Measurements from ENCODE around the gene ASTE1. TPM values are rescaled to one million over a fixed set of nuclear protein-coding genes. Genes with fewer than 3 reads are reported as not detected.

Gene ASTE1
- total RNA-seq, 4 donors from 2014 or later = 1.6 to 5.5 (median 3.9) TPM

DNA sequence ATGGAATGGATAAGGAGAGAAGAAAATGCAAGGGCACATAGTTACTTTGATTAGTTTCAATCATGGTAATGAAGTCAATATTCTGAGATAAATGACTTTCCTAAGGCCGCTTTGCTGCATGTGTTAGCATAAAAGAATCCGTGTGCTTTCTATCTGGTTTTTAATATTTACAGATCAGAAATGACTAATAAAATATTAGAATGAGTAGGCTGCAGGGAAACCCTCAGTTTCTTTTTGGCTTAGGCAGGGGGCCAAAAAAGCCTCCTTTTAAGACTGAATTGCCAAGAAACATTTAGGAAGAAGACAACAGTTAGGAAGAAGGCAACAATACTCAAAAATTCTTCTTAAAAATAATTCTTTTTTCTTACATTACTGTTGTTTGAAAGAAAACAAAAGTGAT is 11.7 kb upstream of the ASTE1 start:
- TF ChIP-seq, protein P1, sequence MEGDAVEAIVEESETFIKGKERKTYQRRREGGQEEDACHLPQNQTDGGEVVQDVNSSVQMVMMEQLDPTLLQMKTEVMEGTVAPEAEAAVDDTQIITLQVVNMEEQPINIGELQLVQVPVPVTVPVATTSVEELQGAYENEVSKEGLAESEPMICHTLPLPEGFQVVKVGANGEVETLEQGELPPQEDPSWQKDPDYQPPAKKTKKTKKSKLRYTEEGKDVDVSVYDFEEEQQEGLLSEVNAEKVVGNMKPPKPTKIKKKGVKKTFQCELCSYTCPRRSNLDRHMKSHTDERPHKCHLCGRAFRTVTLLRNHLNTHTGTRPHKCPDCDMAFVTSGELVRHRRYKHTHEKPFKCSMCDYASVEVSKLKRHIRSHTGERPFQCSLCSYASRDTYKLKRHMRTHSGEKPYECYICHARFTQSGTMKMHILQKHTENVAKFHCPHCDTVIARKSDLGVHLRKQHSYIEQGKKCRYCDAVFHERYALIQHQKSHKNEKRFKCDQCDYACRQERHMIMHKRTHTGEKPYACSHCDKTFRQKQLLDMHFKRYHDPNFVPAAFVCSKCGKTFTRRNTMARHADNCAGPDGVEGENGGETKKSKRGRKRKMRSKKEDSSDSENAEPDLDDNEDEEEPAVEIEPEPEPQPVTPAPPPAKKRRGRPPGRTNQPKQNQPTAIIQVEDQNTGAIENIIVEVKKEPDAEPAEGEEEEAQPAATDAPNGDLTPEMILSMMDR (IDR thresholded peaks at IDR 0.05) = no peak
- TF ChIP-seq POLR2A (IDR thresholded peaks at IDR 0.05) = no peak
- Histone ChIP-seq H3K36me3 (no peaks in the 10 kb centered on the region), H3K27me3 (no peaks in the 10 kb centered on the region), H3K27ac (no peak overlapping the region), H3K4me1 (no peaks in the 10 kb centered on the region), H3K4me3 (no peak overlapping the region), H3K9me3 (no peaks in the 10 kb centered on the region)
- intact Hi-C loops (cut with DNase I) = no loop called here
- no peak for DNase-seq
- WGBS, 2 donors = 57 to 75% methylated on average over 2 of the region's 2 CpGs

GRCh38 chr3:131036986-131037385 is 10.4 kb upstream of the ASTE1 start:
- no peaks in the 10 kb centered on the region for H3K27me3 ChIP-seq
- no peak for TF ChIP-seq POLR2A (IDR thresholded peaks at IDR 0.05)
- TF ChIP-seq, protein P1 (IDR thresholded peaks at IDR 0.05) = no peak
- no peak overlapping the region for H3K4me3 ChIP-seq
- WGBS, 2 donors = 87 to 94% methylated on average over 5 of the region's 5 CpGs
- no peaks in the 10 kb centered on the region for H3K36me3 ChIP-seq
- DNase-seq = no peak
- H3K4me1 ChIP-seq = no peaks in the 10 kb centered on the region
- no peak overlapping the region for H3K27ac ChIP-seq
- intact Hi-C loops (cut with DNase I) = no loop called here
- no peaks in the 10 kb centered on the region for H3K9me3 ChIP-seq

GRCh38 chr3:131036200-131036816 is 9.7 kb upstream of the ASTE1 start:
- Histone ChIP-seq H3K4me3 (no peak overlapping the region), H3K9me3 (no peaks in the 10 kb centered on the region), H3K36me3 (no peaks in the 10 kb centered on the region), H3K27me3 (no peaks in the 10 kb centered on the region), H3K4me1 (no peaks in the 10 kb centered on the region), H3K27ac (no peak overlapping the region)
- 57 to 77% methylated on average over 1 of the region's 1 CpG for WGBS, 2 donors
- intact Hi-C loops (cut with DNase I) = no loop called here
- no peak for DNase-seq
- TF ChIP-seq, protein P1 (IDR thresholded peaks at IDR 0.05) = no peak
- no peak for TF ChIP-seq POLR2A (IDR thresholded peaks at IDR 0.05)

GRCh38 chr3:131033480-131034080 is 7.0 kb upstream of the ASTE1 start:
- Histone ChIP-seq H3K36me3 (no peaks in the 10 kb centered on the region), H3K27me3 (no peaks in the 10 kb centered on the region), H3K27ac (no peak overlapping the region), H3K9me3 (no peaks in the 10 kb centered on the region), H3K4me1 (no peaks in the 10 kb centered on the region), H3K4me3 (no peak overlapping the region)
- no peak for DNase-seq
- TF ChIP-seq, protein P1 (IDR thresholded peaks at IDR 0.05) = peak in 5 of 6 experiments; percentile 46 to 69 (median 52)
- no peak for TF ChIP-seq POLR2A (IDR thresholded peaks at IDR 0.05)
- intact Hi-C loops (cut with DNase I) = no loop called here
- 13 to 25% methylated on average over 1 of the region's 1 CpG for WGBS, 2 donors

DNA sequence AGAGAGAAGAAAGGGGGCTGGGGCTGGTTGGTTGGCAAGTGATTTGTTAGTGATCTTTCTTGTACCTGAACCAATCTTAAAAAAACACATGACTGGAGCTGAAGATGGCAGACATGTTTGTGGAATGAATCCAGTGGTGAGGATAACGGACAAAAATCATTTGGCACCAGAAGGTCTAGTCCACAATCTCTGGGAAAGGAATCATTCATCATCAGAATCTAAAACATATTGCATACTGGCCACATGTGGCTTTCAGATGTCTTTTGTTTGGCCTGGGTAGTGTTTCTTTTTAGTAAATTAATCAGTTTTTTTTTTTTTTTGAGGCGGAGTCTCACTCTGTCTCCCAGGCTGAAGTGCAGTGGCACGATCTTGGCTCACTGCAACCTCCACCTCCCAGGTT is 5.0 kb upstream of the ASTE1 start:
- Histone ChIP-seq H3K27me3 (no peaks in the 10 kb centered on the region), H3K4me3 (no peak overlapping the region), H3K9me3 (no peaks in the 10 kb centered on the region), H3K36me3 (no peaks in the 10 kb centered on the region), H3K4me1 (peaks cover 3 to 10% (median 6%) of the 10 kb centered on the region in 3 donors), H3K27ac (no peak overlapping the region)
- TF ChIP-seq POLR2A (IDR thresholded peaks at IDR 0.05) = no peak
- TF ChIP-seq, protein P1 (IDR thresholded peaks at IDR 0.05) = no peak
- no peak for DNase-seq
- intact Hi-C loops (cut with DNase I) = no loop called here
- WGBS, 2 donors = 59 to 60% methylated on average over 3 of the region's 3 CpGs
